SK-N-MC (cell line): ENCODE results near the gene ASTN2.

Experiments
- EZH2 ChIP-seq: fragments of 200-600 bp; sonication (generic); IDR thresholded peaks from one replicate; pipeline ENCODE4 v1.6.1; 2017; ENCODE audit warnings: antibody characterized with exemption
- POLR2AphosphoS5 ChIP-seq: IDR thresholded peaks from 2 replicates; pipeline ENCODE4 v1.6.1; 2012; ENCODE audit warnings: mild to moderate bottlenecking, low read depth, low read length, borderline replicate concordance

- TF ChIP-seq POLR2AphosphoS5 (no peak), EZH2 (no peak)
Observed at GRCh38 chr9:117276444-117276843, 138.4 kb downstream of the ASTN2 start.
